ENCODE results near the gene CCM2L.

- TF ChIP-seq JUND (IDR thresholded peaks at IDR 0.05), result no peak
- TF ChIP-seq POLR2AphosphoS5 (IDR thresholded peaks at IDR 0.05; ENCODE audit: low read depth, low read length), result no peak
- TF ChIP-seq RFX5 (IDR thresholded peaks at IDR 0.05; ENCODE audit: low read length), result no peak
- TF ChIP-seq EZH2phosphoT487 (IDR thresholded peaks at IDR 0.05; ENCODE audit: borderline replicate concordance, low read depth), result no peak
- no peak for TF ChIP-seq CHD2 (IDR thresholded peaks at IDR 0.05; ENCODE audit: low read length, partially characterized antibody)
- no peak for TF ChIP-seq CTCF (IDR thresholded peaks at IDR 0.05)
Measured at GRCh38 chr20:32052778-32053362, 42.6 kb downstream of the CCM2L start.

All from SK-N-SH (cell line).